ENCODE results near the gene PTPRG.

DNA sequence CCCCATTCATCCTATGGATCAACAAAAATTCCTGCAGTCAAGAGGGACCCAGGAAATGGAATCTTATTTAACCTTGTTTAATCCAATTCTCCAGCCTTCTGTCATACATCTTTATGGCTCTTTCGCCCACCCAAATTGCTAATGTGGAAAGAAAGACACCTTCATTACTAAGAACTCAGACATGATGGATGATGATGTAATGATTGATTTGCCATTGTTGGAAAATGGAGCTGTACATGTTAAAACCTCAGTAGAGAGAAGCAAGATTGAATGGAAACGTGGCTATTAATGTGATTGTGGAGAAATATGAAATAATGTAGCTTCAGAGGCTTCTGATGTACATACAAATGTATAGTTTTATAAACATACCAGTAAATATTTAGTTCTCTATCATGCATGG, 15.7 kb upstream of the PTPRG start:
- TF ChIP-seq, protein P1, sequence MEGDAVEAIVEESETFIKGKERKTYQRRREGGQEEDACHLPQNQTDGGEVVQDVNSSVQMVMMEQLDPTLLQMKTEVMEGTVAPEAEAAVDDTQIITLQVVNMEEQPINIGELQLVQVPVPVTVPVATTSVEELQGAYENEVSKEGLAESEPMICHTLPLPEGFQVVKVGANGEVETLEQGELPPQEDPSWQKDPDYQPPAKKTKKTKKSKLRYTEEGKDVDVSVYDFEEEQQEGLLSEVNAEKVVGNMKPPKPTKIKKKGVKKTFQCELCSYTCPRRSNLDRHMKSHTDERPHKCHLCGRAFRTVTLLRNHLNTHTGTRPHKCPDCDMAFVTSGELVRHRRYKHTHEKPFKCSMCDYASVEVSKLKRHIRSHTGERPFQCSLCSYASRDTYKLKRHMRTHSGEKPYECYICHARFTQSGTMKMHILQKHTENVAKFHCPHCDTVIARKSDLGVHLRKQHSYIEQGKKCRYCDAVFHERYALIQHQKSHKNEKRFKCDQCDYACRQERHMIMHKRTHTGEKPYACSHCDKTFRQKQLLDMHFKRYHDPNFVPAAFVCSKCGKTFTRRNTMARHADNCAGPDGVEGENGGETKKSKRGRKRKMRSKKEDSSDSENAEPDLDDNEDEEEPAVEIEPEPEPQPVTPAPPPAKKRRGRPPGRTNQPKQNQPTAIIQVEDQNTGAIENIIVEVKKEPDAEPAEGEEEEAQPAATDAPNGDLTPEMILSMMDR (IDR thresholded peaks at IDR 0.05; ENCODE audit: low read depth, low read length, missing input control), result no peak
- TF ChIP-seq GABPA (IDR thresholded peaks at IDR 0.05 in 1 of 2, conservative IDR thresholded peaks at IDR 0.05 in 1 of 2), result no peak
- no peak for TF ChIP-seq HNF4A (conservative IDR thresholded peaks at IDR 0.05)
- TF ChIP-seq, protein P2, sequence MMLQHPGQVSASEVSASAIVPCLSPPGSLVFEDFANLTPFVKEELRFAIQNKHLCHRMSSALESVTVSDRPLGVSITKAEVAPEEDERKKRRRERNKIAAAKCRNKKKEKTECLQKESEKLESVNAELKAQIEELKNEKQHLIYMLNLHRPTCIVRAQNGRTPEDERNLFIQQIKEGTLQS (IDR thresholded peaks at IDR 0.05), result no peak
- no peak for TF ChIP-seq SP1 (IDR thresholded peaks at IDR 0.05)

All from liver (tissue), 3 donors.